ENCODE data around the gene DFFB. TPM values are rescaled to one million over a fixed set of nuclear protein-coding genes. Genes with fewer than 3 reads are reported as not detected.
A peak's percentile ranks its signal among the peaks of the same experiment; 100 is the strongest.

Gene DFFB
- total and polyA plus RNA-seq, 2 of the 4 experiments (the other 2 are of a cell fraction), result 6.5 to 7.3 TPM

GRCh38 chr1:3906672-3907020 is 49.4 kb downstream of the DFFB start:
- H3K18ac ChIP-seq (ENCODE audit: low read depth, low read length), result no peak overlapping the region
- H3K56ac ChIP-seq (ENCODE audit: extremely low read depth, insufficient read depth, low read length), result no peak overlapping the region
- no peak overlapping the region for H3K27ac ChIP-seq (ENCODE audit: insufficient read depth, low read length)
- no peak overlapping the region for H3K23ac ChIP-seq (ENCODE audit: low read depth, low read length)
- dilution Hi-C loops (cut with HindIII; ENCODE audit: low sequenced_read_pairs, unreplicated experiment), result no loop called here
- no peak overlapping the region for H2BK15ac ChIP-seq (ENCODE audit: low read depth, low read length)
- H2BK120ac ChIP-seq (ENCODE audit: low read depth, low read length), result no peak overlapping the region
- POLR2A ChIA-PET (ENCODE audit: unreplicated experiment), result interaction anchor here (0.6 kb wide), 1 partner anchor 369 kb away, joined by 3 read pairs; no protein-coding TSS in a partner anchor
- no peak overlapping the region for H3K4me3 ChIP-seq (ENCODE audit: insufficient read depth, low read depth, low read length)
- DNase-seq, result no peak
- 81% methylated on average over 10 of the region's 11 CpGs; no CpG with 5 or more reads in 1 of the 2 experiments for WGBS, 2 experiments (ENCODE audit: extremely low coverage in 2 of 2, insufficient read length in 1 of 2)
- no peak overlapping the region for H2AK5ac ChIP-seq (ENCODE audit: low read depth, low read length)
- no peak overlapping the region for H3K4me2 ChIP-seq (ENCODE audit: low read depth, low read length)
- no peak overlapping the region for H3K9ac ChIP-seq (ENCODE audit: low read depth, low read length)
- TF ChIP-seq USF2 (IDR thresholded peaks at IDR 0.05; ENCODE audit: low read depth, low read length) (no peak), ELK1 (IDR thresholded peaks at IDR 0.05; ENCODE audit: borderline replicate concordance, low read depth, low read length) (no peak), MAFK (IDR thresholded peaks at IDR 0.05; ENCODE audit: low read depth, low read length) (no peak), NFE2L2 (IDR thresholded peaks at IDR 0.05; ENCODE audit: low read depth, low read length) (no peak), POLR2A (IDR thresholded peaks at IDR 0.05; ENCODE audit: low read depth, low read length) (no peak), MXI1 (IDR thresholded peaks at IDR 0.05; ENCODE audit: borderline replicate concordance, low read depth, low read length) (no peak), RFX5 (IDR thresholded peaks at IDR 0.05; ENCODE audit: low read depth, low read length) (no peak), SMC3 (IDR thresholded peaks at IDR 0.05; ENCODE audit: low read depth, low read length) (no peak), FOS (IDR thresholded peaks at IDR 0.05; ENCODE audit: low read depth, low read length) (no peak), RAD21 (IDR thresholded peaks at IDR 0.05; ENCODE audit: low read length) (no peak), BHLHE40 (IDR thresholded peaks at IDR 0.05; ENCODE audit: low read depth, low read length) (no peak)
- no peaks in the 10 kb centered on the region for H4K20me1 ChIP-seq (ENCODE audit: insufficient read depth, low read length)
- H3K4ac ChIP-seq (ENCODE audit: low read depth, low read length), result no peak overlapping the region
- no TSS peak for BruUV-seq (replicated peaks)
- CTCF ChIA-PET, result no interaction called here
- intact Hi-C loops (cut with micrococcal nuclease), result no loop called here
- in situ Hi-C loops (cut with MboI; ENCODE audit: low sequenced_read_pairs), result loop anchor here (25.0 kb wide), 1 partner anchor 2006 kb away; no protein-coding TSS in a partner anchor
- no peak overlapping the region for H2AFZ ChIP-seq (replicated peaks; ENCODE audit: low read length, poor library complexity)
- H2AK9ac ChIP-seq (replicated peaks; ENCODE audit: low read depth, low read length, poor library complexity), result peak overlapping the region; percentile 33
- H3K27me3 ChIP-seq (ENCODE audit: control insufficient read depth, insufficient read depth, low read length), result peaks cover 7% of the 10 kb centered on the region; the same call in 1 of the 2 replicates
- ATAC-seq (ENCODE audit: low read depth), result no peak
- H3K79me1 ChIP-seq (ENCODE audit: low read depth in 1 of 2, low read length in 2 of 2), result no peaks in the 10 kb centered on the region
- no peak overlapping the region for H2BK20ac ChIP-seq (ENCODE audit: low read depth, low read length)
- H4K8ac ChIP-seq (ENCODE audit: low read depth in 2 of 2, low read length in 2 of 2), result no peak overlapping the region
- no peaks in the 10 kb centered on the region; the same call in 1 of the 2 replicates for H3K9me1 ChIP-seq (ENCODE audit: insufficient read depth, low read length)
- no peak overlapping the region for H4K5ac ChIP-seq (ENCODE audit: low read depth, low read length)
- H2BK5ac ChIP-seq (ENCODE audit: low read depth, low read length, poor library complexity, severe bottlenecking), result no peak overlapping the region
- H4K91ac ChIP-seq (ENCODE audit: insufficient read depth, low read depth, low read length), result no peak overlapping the region
- no peaks in the 10 kb centered on the region for H3K36me3 ChIP-seq (ENCODE audit: control insufficient read depth, insufficient read depth, low read length)
- no peak overlapping the region for H3K14ac ChIP-seq (replicated peaks; ENCODE audit: low read depth, low read length)
- no peaks in the 10 kb centered on the region for H3K4me1 ChIP-seq (ENCODE audit: control insufficient read depth, insufficient read depth, low read length)
- H3K9me3 ChIP-seq (ENCODE audit: control insufficient read depth, insufficient read depth, low read length), result no peaks in the 10 kb centered on the region
